22Rv1 (cell line): ENCODE results near the gene TALDO1.

Experiments
- ZFX ChIP-seq: fragments of 450-650 bp; IDR thresholded peaks from 2 replicates; pipeline ENCODE4 v1.6.1; 2017; ENCODE audit warnings: antibody characterized with exemption, borderline replicate concordance
- TF ChIP-seq, protein P1 (sequence below): fragments of 450-650 bp; IDR thresholded peaks from 2 replicates; pipeline ENCODE4 v1.5.1; 2017; ENCODE audit warnings: mild to moderate bottlenecking

DNA sequence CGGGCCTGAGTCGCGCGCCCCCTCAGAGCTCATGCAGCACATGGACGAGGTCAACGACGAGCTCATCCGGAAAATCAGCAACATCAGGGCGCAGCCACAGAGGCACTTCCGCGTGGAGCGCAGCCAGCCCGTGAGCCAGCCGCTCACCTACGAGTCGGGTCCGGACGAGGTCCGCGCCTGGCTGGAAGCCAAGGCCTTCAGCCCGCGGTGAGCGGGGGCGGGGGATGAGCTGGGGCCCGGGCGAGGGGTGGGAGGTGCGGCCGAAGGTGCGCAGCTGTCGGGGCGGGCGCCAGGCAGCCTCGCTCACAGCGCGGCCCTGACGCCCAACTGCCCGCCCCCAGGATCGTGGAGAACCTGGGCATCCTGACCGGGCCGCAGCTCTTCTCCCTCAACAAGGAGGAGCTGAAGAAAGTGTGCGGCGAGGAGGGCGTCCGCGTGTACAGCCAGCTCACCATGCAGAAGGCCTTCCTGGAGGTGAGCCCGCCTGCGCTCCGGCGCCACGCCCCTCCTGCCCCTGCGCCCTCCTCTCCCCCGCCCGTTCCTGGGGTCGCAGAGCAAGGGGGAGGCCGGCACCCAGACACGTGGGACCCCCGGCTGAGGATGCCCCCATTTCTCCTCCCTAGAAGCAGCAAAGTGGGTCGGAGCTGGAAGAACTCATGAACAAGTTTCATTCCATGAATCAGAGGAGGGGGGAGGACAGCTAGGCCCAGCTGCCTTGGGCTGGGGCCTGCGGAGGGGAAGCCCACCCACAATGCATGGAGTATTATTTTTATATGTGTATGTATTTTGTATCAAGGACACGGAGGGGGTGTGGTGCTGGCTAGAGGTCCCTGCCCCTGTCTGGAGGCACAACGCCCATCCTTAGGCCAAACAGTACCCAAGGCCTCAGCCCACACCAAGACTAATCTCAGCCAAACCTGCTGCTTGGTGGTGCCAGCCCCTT lies 20.7 kb upstream of the TALDO1 start:
- TF ChIP-seq, protein P1, sequence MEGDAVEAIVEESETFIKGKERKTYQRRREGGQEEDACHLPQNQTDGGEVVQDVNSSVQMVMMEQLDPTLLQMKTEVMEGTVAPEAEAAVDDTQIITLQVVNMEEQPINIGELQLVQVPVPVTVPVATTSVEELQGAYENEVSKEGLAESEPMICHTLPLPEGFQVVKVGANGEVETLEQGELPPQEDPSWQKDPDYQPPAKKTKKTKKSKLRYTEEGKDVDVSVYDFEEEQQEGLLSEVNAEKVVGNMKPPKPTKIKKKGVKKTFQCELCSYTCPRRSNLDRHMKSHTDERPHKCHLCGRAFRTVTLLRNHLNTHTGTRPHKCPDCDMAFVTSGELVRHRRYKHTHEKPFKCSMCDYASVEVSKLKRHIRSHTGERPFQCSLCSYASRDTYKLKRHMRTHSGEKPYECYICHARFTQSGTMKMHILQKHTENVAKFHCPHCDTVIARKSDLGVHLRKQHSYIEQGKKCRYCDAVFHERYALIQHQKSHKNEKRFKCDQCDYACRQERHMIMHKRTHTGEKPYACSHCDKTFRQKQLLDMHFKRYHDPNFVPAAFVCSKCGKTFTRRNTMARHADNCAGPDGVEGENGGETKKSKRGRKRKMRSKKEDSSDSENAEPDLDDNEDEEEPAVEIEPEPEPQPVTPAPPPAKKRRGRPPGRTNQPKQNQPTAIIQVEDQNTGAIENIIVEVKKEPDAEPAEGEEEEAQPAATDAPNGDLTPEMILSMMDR: no peak
- TF ChIP-seq ZFX: no peak
